ENCODE results near the gene FAH.
A peak's percentile ranks its signal among the peaks of the same experiment; 100 is the strongest.
"Not testable (repeated sequence)": the region's sequence is repeated elsewhere in the genome, so short reads cannot be mapped to it uniquely, and the experiment has no call there.

FAH gene

GRCh38 chr15:80152896-80153876, at the start of gene FAH:
FAH (plus strand) TSS chr15:80152999; CDS start chr15:80153055, 56 bp downstream.
- peak; percentile 28 for DNase-seq

- DNase-seq: no peak
Measured at GRCh38 chr15:80105193-80105592, 47.6 kb upstream of the FAH start.

DNA sequence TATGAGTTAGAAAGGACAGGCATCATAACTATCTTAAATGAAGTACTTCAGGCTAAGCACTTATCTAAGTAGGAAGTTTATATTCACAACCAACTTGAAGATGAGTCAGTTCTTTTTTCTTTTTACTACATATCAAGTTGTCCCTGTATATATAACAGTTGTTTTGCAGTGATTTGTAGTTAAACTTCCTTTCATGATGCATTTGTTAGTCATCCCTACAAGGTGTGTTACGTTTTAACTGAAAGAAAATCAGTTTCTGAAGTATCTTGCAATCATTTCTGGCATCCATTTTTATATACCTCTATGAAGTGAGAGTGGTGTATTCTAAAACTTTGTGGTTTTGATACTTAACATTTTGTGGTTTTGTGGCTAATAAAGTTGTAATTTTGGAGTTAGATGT, 47.2 kb upstream of the FAH start:
- DNase-seq: peak; percentile 49

- peak; percentile 57 for DNase-seq
Measured at GRCh38 chr15:80106051-80106450, 46.7 kb upstream of the FAH start.

DNA sequence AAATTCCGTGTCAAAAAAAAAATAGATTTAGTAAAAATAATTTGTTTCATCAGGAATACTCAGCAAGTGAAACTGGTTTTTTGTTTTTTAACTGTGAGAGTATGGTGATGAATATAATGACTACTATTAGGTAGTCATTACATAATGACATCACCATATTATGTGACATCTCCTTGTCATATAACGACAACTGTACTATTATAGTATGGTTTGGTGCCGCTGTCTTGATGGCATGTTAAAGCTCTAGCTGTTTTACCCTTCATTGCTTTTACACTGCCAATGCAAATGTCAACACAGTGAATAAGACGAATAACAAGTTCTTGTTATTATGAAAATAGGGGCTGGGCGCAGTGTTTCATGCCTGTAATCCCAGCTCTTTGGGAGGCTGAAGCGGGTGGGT, 45.6 kb upstream of the FAH start:
- DNase-seq: no peak

DNA sequence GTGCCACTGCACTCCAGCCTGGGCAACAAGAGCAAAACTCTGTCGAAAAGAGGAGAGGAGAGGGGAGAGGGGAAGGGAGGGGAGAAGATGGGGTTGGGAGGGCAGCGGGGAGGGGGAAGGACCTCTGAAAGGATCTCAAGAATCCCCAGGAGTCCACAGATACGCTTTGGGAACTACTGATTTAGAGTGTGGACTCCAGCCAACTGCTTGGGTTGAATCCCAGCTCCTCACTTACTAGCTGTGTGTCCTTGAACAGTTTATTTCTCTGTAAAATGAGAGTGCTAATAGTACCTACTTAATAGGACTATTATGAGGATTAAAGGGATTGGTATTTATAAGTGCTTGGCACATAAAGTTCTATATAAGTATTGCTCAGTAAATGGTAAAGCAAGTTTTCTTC, 45.0 kb upstream of the FAH start:
- DNase-seq: no peak

- no peak for DNase-seq
Measured at GRCh38 chr15:80109388-80109787, 43.4 kb upstream of the FAH start.

- no peak for DNase-seq
Measured at GRCh38 chr15:80110920-80111319, 41.9 kb upstream of the FAH start.

GRCh38 chr15:80114114-80114513, 38.7 kb upstream of the FAH start:
- no peak for DNase-seq

GRCh38 chr15:80115021-80115420, 37.8 kb upstream of the FAH start:
- DNase-seq: no peak

DNA sequence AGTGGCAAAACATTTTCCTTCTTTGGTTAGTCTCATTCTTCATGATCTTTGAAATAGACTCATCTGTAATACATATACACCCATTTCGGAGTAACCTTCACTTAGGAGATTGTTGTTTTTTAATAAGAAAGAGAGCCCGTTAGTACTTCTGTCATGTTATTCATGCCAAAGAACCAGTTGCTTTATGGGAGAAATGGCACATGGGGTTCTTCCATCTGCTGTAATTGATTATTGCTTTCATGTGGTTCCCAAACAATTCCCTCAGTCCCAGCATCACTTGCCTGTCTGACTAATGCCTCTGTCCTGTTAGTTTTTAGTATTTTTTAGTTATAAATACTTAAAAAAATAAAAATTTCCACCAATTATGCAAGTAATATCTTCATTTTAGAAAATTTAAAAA, 33.8 kb upstream of the FAH start:
- DNase-seq: no peak

GRCh38 chr15:80120636-80121035, 32.2 kb upstream of the FAH start:
- DNase-seq: no peak

- DNase-seq: peak; percentile 15
Measured at GRCh38 chr15:80121546-80121945, 31.3 kb upstream of the FAH start.

- DNase-seq: no peak
Measured at GRCh38 chr15:80123034-80123433, 29.8 kb upstream of the FAH start.

GRCh38 chr15:80127253-80127652, 25.5 kb upstream of the FAH start:
- DNase-seq: not testable (repeated sequence)

- DNase-seq: peak; percentile 12
Measured at GRCh38 chr15:80127911-80128310, 24.9 kb upstream of the FAH start.

DNA sequence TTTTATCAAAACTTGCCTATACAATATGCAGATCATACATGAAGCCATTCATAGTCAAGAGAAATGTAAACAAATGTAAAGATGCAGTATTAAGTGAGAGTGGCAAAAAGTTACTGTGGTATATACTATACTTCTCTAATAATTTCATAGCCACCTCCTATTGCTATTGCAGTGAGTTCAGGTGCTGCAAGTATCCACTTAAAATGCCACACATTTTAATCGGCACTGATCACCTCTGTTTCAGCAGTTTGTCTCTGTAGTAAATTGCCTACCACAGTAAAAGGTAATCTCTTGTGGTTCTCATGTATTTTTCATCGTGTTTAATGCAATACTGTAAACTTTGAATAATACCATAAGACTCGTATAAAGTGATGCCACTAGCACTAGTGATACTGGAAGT, 20.4 kb upstream of the FAH start:
- DNase-seq: no peak

DNA sequence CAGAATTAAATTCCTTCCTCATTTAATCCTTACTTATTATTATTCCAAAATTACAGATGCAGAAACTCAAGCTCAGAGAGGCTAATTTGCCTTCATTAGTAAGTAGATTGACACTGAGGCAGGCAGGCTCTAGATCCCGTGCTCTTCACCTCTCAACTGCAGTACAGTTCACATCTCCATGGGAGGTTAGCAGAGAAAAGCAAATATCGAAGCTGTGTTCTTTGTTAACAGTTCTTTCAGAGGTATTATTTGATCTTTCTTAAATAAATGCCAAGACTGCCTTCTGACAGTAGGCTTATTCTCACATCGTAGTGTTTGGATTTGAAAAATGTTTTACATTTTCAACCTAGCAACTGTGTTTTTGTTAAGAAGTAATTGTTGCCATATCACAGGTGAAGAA, 15.9 kb upstream of the FAH start:
- DNase-seq: no peak

DNA sequence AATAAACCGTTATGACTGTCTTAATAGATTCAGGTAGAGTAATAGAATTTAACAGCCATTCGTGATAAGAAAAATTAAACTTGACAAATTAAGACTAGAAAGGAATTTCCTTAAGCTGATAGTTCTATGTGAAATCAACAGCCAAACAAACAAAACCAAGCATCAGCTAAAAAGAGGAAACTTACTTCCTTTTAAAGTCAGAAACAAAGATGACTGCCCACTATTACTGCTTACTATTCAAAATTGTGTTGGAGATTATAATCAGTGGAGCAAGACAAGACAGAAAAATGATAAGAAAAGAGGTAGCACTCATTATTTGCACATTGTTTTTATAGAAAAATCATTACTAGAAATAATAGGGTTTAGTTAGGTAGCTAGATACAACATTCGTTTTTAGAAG, 13.8 kb upstream of the FAH start:
- DNase-seq: no peak

DNA sequence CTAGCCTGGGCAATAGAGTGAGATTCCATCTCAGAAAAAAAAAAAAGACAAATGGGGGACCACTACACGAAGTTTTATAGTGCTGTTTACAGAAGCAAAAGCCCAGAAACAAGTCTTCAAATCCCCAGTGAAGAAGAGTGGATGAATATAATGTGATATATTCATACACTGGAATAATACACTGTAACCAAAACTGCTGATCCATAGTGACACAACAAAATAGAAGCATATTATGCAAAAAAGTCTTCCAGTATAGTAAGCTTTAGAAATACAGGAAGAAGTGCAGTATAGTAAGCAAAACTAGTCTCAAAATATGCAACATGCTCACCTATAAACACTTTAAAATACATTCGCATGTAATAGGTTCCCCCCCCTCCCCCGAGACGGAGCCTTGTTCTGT, 11.9 kb upstream of the FAH start:
- no peak for DNase-seq

DNA sequence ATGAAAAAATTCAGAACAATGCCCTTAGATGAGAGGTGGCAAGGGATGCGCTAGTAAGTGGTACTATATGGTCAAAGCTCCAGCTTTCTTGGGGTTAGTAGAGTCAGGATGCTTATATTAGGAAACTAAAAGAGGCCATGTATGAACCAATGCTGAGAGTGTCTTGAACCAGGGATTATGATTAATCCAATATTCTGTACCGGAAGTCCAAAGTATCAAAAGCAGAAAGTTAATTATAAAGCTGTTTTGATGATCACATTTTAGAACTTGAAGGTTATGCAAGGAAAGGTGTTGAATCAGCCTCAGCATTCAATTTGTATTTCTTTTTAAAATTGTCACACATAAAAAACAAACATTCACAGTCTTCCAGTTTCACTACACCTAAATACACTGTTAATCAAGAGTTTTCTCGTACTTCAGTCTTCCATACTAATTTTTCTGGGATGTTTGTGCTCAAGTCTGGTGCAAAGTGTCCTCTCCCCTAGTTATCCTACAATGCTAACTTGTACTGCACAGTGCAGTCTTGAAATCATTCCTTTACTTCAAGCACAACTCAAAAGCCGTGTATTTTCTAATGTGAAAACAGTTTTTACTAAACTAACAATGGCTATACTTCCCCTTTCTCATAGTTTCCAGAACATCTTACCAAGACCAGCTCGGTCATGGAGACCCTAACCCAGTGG, 10.7 kb upstream of the FAH start:
- no peak for DNase-seq

DNA sequence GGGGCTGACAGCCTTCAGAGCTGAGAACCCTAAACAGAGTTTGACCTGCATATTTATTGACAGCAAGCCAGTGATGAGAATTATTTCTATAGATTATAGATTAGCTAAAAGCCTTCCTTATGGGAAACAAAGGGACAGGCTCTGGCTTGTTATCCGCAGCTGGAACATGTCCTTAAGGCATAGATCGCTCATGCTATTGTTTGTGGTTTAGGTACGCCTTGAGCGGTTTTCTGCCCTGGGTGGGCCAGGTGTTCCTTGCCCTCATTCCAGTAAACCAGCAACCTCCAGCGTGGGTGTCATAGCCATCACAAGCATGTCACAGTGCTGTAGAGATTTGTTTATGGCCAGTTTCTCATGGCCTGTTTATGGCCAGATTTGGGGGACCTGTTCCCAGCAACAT, 10.2 kb upstream of the FAH start:
- no peak for DNase-seq

DNA sequence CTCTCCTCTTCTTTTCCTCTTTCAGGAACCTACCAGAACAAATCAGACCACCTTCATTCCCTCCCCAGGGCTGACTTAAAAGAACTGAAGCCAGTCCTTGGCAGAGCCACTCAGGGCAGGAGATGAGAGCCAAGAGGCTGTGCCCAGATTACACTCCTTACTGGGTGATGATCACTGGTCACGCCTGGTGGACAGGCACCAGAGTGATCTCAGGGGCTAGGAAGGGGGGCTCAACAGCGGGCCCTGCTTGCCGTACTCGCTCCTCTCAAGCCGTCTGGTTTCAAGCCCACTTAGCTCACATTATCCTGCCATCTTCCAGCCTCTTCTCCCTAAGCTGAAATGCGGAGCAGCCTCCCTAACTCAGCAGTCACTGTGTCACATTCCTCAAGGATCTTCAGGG, 1.7 kb upstream of the FAH start:
- no peak for DNase-seq

DNA sequence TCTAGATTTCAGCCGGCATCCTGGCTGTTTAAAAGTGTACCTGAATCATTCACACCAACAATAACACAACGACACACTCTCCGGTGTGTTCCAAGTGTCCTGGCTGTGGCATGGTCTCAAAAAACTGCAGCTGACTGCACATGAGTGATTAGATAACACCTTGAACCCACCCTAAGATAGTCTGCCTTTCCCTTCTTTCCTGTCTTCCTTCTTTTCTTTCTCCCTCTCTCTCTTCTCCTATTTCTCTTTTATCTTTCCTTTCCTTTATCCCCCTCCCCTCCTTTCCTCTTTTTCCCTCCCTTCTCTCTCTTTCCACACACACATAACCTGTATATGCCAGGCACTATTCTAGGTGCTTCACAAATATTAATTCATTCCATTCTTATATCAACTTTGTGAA, 1.2 kb upstream of the FAH start:
- no peak for DNase-seq

Data from fibroblast of upper back skin (primary cell).